Activated gamma-delta T cell treated with anti-CD3 and anti-CD28 coated beads, Interleukin-2, amount 50 U/mL, for 16 hours (primary cell): Measurements from ENCODE around the gene CKB.

Source experiments
- DNase-seq: peaks from one replicate; pipeline ENCODE4 v3.0.0-alpha.2; 2020; ENCODE audit warnings: low read depth

CKB gene

GRCh38 chr14:103483600-103483999 lies 39.0 kb downstream of the CKB start:
- DNase-seq: no peak

- no peak for DNase-seq
These were observed 42.0 kb downstream of the CKB start for GRCh38 chr14:103480595-103480994.

- no peak for DNase-seq
These were observed 46.0 kb downstream of the CKB start for GRCh38 chr14:103476631-103477030.

GRCh38 chr14:103476065-103476464 lies 46.6 kb downstream of the CKB start:
- no peak for DNase-seq

- DNase-seq: no peak
These were observed 47.7 kb downstream of the CKB start for GRCh38 chr14:103474893-103475292.

- no peak for DNase-seq
These were observed 49.7 kb downstream of the CKB start for GRCh38 chr14:103472939-103473338.
